IPS DF 19.7 (cell line): ENCODE data around the gene PTGFRN.

ENCODE experiments used
- DNase-seq: peaks from one replicate; pipeline ENCODE4 v3.0.0-alpha.2; 2013; ENCODE audit warnings: low read depth, low spot score

The PTGFRN gene

GRCh38 chr1:116887212-116887611 lies 22.5 kb upstream of the PTGFRN start:
- no peak for DNase-seq

- no peak for DNase-seq
Observed at GRCh38 chr1:116889380-116889779, 20.3 kb upstream of the PTGFRN start.

- DNase-seq, result no peak
Observed at GRCh38 chr1:116891396-116892079, 18.2 kb upstream of the PTGFRN start.

- no peak for DNase-seq
Observed at GRCh38 chr1:116895073-116895472, 14.6 kb upstream of the PTGFRN start.

GRCh38 chr1:116899529-116899928 lies 10.2 kb upstream of the PTGFRN start:
- no peak for DNase-seq

GRCh38 chr1:116900471-116901365 lies 9.0 kb upstream of the PTGFRN start:
- no peak for DNase-seq

- no peak for DNase-seq
Observed at GRCh38 chr1:116902027-116902426, 7.7 kb upstream of the PTGFRN start.

- DNase-seq, result no peak
Observed at GRCh38 chr1:116902723-116903383, 6.9 kb upstream of the PTGFRN start.

- no peak for DNase-seq
Observed at GRCh38 chr1:116904791-116905320, 4.9 kb upstream of the PTGFRN start.

- DNase-seq, result no peak
Observed at GRCh38 chr1:116906812-116907211, 2.9 kb upstream of the PTGFRN start.

- no peak for DNase-seq
Observed at GRCh38 chr1:116907351-116907750, 2.4 kb upstream of the PTGFRN start.

- no peak for DNase-seq
Observed at GRCh38 chr1:116908266-116908665, 1.4 kb upstream of the PTGFRN start.

- peak; percentile 40 for DNase-seq
Observed at GRCh38 chr1:116908820-116909511, 750 bp upstream of the PTGFRN start.

- no peak for DNase-seq
Observed at GRCh38 chr1:116910379-116911187, 867 bp downstream of the PTGFRN start.

GRCh38 chr1:116911188-116911553 lies 1.5 kb downstream of the PTGFRN start:
- no peak for DNase-seq

- DNase-seq, result no peak
Observed at GRCh38 chr1:116911779-116912469, 2.2 kb downstream of the PTGFRN start.

- no peak for DNase-seq
Observed at GRCh38 chr1:116912846-116913245, 3.1 kb downstream of the PTGFRN start.

GRCh38 chr1:116913941-116914340 lies 4.2 kb downstream of the PTGFRN start:
- DNase-seq, result no peak

GRCh38 chr1:116914667-116915066 lies 5.0 kb downstream of the PTGFRN start:
- no peak for DNase-seq

GRCh38 chr1:116915086-116915661 lies 5.5 kb downstream of the PTGFRN start:
- DNase-seq, result no peak
